Esophagus muscularis mucosa (tissue), 4 donors: ENCODE measurements around the gene CNTNAP2. TPM values are rescaled to one million over a fixed set of nuclear protein-coding genes. Genes with fewer than 3 reads are reported as not detected.

Experiments used
- DNase-seq: peaks from one replicate; pipeline ENCODE4 v3.0.0-alpha.2; 2017; ENCODE audit errors: extremely low spot score
- H3K27ac ChIP-seq, 4 donors: fragments of 200-600 bp; sonication (generic); replicated peaks in 1 of 4; 1 replicate in 3 of 4; 2 replicates in 1 of 4; pipeline ENCODE4 v1.5.1; 2016 to 2019; ENCODE audit warnings: mild to moderate bottlenecking in 1 of 4
- H3K27me3 ChIP-seq, 4 donors: fragments of 200-600 bp; sonication (generic); one replicate each; pipeline versions ENCODE4 v1.5.1 to v1.6.0; 2016 to 2019
- H3K36me3 ChIP-seq, 4 donors: fragments of 200-600 bp; sonication (generic); one replicate each; pipeline ENCODE4 v1.5.1; 2016 to 2019
- H3K4me1 ChIP-seq, 4 donors: fragments of 200-600 bp; sonication (generic); one replicate each; pipeline ENCODE4 v1.5.1; 2016 to 2019
- H3K4me3 ChIP-seq, 4 donors: fragments of 200-600 bp; sonication (generic); 1 replicate in 2 of 4; 2 replicates in 2 of 4; pipeline ENCODE4 v1.5.1; 2016 to 2019; ENCODE audit warnings: mild to moderate bottlenecking in 4 of 4, moderate library complexity in 1 of 4
- H3K9me3 ChIP-seq, 4 donors: fragments of 200-600 bp; sonication (generic); 1 replicate in 3 of 4; 2 replicates in 1 of 4; pipeline ENCODE4 v1.5.1; 2016 to 2019
- CTCF ChIP-seq, 3 experiments: fragments of 200-600 bp in 2 of 3; fragments of 450-650 bp in 1 of 3; sonication (generic) in 2 of 3; IDR thresholded peaks; one replicate each; pipeline ENCODE4 v1.5.1; 2017 to 2019; ENCODE audit warnings: antibody characterized with exemption in 3 of 3, mild to moderate bottlenecking in 2 of 3, moderate library complexity in 1 of 3
- EP300 ChIP-seq: sonication (generic); formaldehyde crosslinking; IDR thresholded peaks from one replicate; pipeline ENCODE4 v1.6.1; 2017; ENCODE audit warnings: antibody characterized with exemption
- POLR2A ChIP-seq: fragments of 450-650 bp; IDR thresholded peaks from one replicate; pipeline ENCODE4 v1.6.1; 2017; ENCODE audit warnings: antibody characterized with exemption, moderate library complexity, mild to moderate bottlenecking, low read depth
- POLR2AphosphoS5 ChIP-seq, 2 donors: sonication (generic); formaldehyde crosslinking; IDR thresholded peaks; one replicate each; pipeline ENCODE4 v1.6.1; 2017; ENCODE audit warnings: antibody characterized with exemption in 2 of 2
- WGBS: methylation state at CpG from one replicate; pipeline ENCODE4 v1.1.5; 2018; 5-methylcytosine and 5-hydroxymethylcytosine counted together
- intact Hi-C: fragments of 100-400 bp; cut with DNase I; formaldehyde crosslinking; loops from one replicate; pipeline ENCODE4 v1.15.1; 2023
- total RNA-seq, 4 donors: library from RNA; depleted of rRNA; stranded (reverse); fragments of >200 nt; gene quantifications; one replicate each; pipeline versions ENCODE4 v1.1.0 to v1.2.1, GENCODE V29; 2016

The CNTNAP2 gene
- total RNA-seq, 4 donors from 2014 or later: 1.2 to 2.9 (median 1.9) TPM

- Histone ChIP-seq H3K4me1 (no peaks in the 10 kb centered on the region), H3K36me3 (no peaks in the 10 kb centered on the region), H3K27me3 (no peaks in the 10 kb centered on the region), H3K27ac (no peak overlapping the region), H3K4me3 (no peak overlapping the region), H3K9me3 (no peaks in the 10 kb centered on the region)
- WGBS: 72% methylated on average over 1 of the region's 1 CpG
- TF ChIP-seq POLR2AphosphoS5 (IDR thresholded peaks at IDR 0.05) (no peak), POLR2A (no peak), EP300 (no peak), CTCF (IDR thresholded peaks at IDR 0.05) (no peak)
- intact Hi-C loops: no loop called here
- no peak for DNase-seq
These were observed 586.3 kb downstream of the CNTNAP2 start for GRCh38 chr7:146702898-146703297.

GRCh38 chr7:146709451-146710027 is 592.9 kb downstream of the CNTNAP2 start:
- Histone ChIP-seq H3K27me3 (no peaks in the 10 kb centered on the region), H3K4me1 (no peaks in the 10 kb centered on the region), H3K36me3 (no peaks in the 10 kb centered on the region), H3K27ac (no peak overlapping the region), H3K4me3 (no peak overlapping the region), H3K9me3 (no peaks in the 10 kb centered on the region)
- intact Hi-C loops: no loop called here
- TF ChIP-seq POLR2AphosphoS5 (IDR thresholded peaks at IDR 0.05) (no peak), CTCF (IDR thresholded peaks at IDR 0.05) (no peak), POLR2A (no peak), EP300 (no peak)
- WGBS: 75% methylated on average over 4 of the region's 4 CpGs
- no peak for DNase-seq

- no peak for DNase-seq
- Histone ChIP-seq H3K27ac (no peak overlapping the region), H3K4me3 (no peak overlapping the region), H3K4me1 (no peaks in the 10 kb centered on the region), H3K36me3 (no peaks in the 10 kb centered on the region), H3K27me3 (no peaks in the 10 kb centered on the region), H3K9me3 (no peaks in the 10 kb centered on the region)
- 84% methylated on average over 1 of the region's 1 CpG for WGBS
- intact Hi-C loops: no loop called here
- TF ChIP-seq POLR2AphosphoS5 (IDR thresholded peaks at IDR 0.05) (no peak), CTCF (IDR thresholded peaks at IDR 0.05) (no peak), EP300 (no peak), POLR2A (no peak)
These were observed 596.6 kb downstream of the CNTNAP2 start for GRCh38 chr7:146713205-146713604.

- Histone ChIP-seq H3K27ac (no peak overlapping the region), H3K27me3 (no peaks in the 10 kb centered on the region), H3K4me1 (no peaks in the 10 kb centered on the region), H3K36me3 (no peaks in the 10 kb centered on the region), H3K9me3 (no peaks in the 10 kb centered on the region), H3K4me3 (no peak overlapping the region)
- WGBS: 85% methylated on average over 3 of the region's 3 CpGs
- intact Hi-C loops: no loop called here
- DNase-seq: no peak
- TF ChIP-seq POLR2AphosphoS5 (IDR thresholded peaks at IDR 0.05): no peak
- TF ChIP-seq EP300: no peak
- no peak for TF ChIP-seq POLR2A
- TF ChIP-seq CTCF (IDR thresholded peaks at IDR 0.05): no peak
These were observed 597.3 kb downstream of the CNTNAP2 start for GRCh38 chr7:146713934-146714333.

- intact Hi-C loops: no loop called here
- H3K4me3 ChIP-seq: no peak overlapping the region
- 48% methylated on average over 2 of the region's 2 CpGs for WGBS
- H3K27me3 ChIP-seq: no peaks in the 10 kb centered on the region
- H3K9me3 ChIP-seq: no peaks in the 10 kb centered on the region
- H3K4me1 ChIP-seq: no peaks in the 10 kb centered on the region
- no peak for DNase-seq
- no peak overlapping the region for H3K27ac ChIP-seq
- no peak for TF ChIP-seq EP300
- no peak for TF ChIP-seq CTCF (IDR thresholded peaks at IDR 0.05)
- TF ChIP-seq POLR2A: no peak
- no peak for TF ChIP-seq POLR2AphosphoS5 (IDR thresholded peaks at IDR 0.05)
- H3K36me3 ChIP-seq: no peaks in the 10 kb centered on the region
These were observed 603.6 kb downstream of the CNTNAP2 start for GRCh38 chr7:146720195-146720594.
